Effector memory CD4-positive, alpha-beta T cell (primary cell): ENCODE results near the gene KCNMB2.

Experiments used
- DNase-seq, 3 donors: peaks; one replicate each; pipeline ENCODE4 v3.0.0-alpha.2; 2020
- H3K27ac ChIP-seq: 2 replicates; pipeline ENCODE4 v1.7.0; 2013; ENCODE audit warnings: mild to moderate bottlenecking, low read length, moderate library complexity; ENCODE audit not compliant: insufficient read depth, poor library complexity, severe bottlenecking
- H3K27me3 ChIP-seq: replicated peaks from 2 replicates; pipeline ENCODE4 v1.7.0; 2013; ENCODE audit warnings: mild to moderate bottlenecking, low read length; ENCODE audit not compliant: insufficient read depth, control insufficient read depth, poor library complexity, severe bottlenecking
- H3K36me3 ChIP-seq: 2 replicates; pipeline ENCODE4 v1.7.0; 2013; ENCODE audit warnings: mild to moderate bottlenecking, low read length, moderate library complexity; ENCODE audit not compliant: control insufficient read depth, insufficient read depth
- H3K4me1 ChIP-seq: 2 replicates; pipeline ENCODE4 v1.7.0; 2013; ENCODE audit warnings: low read length, mild to moderate bottlenecking; ENCODE audit not compliant: control insufficient read depth, insufficient read depth, poor library complexity, severe bottlenecking
- H3K4me3 ChIP-seq: 2 replicates; pipeline ENCODE4 v1.7.0; 2013; ENCODE audit warnings: low read length, low read depth, mild to moderate bottlenecking; ENCODE audit not compliant: insufficient read depth, poor library complexity, severe bottlenecking
- H3K9me3 ChIP-seq: 2 replicates; pipeline ENCODE4 v1.7.0; 2013; ENCODE audit warnings: mild to moderate bottlenecking, low read length, moderate library complexity; ENCODE audit not compliant: control insufficient read depth

The KCNMB2 gene

DNA sequence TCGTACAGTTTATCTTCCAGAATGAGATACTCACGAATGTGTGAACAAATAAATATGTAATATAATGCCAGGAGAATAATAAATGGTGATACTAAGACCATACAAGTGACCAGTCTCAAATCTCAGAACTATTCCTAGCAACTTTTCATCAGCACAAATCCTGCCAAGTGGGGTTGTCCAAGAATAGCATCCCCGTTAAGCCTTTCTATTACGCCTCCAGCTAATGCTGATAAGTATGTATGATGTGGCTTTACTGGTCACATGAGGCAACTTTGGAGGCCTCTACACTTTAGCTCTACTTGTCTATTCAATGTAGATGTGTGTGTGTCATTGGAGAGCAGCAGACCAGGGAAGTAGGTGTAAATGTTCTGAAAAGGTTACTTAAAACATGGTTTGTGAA, 129.5 kb downstream of the KCNMB2 start:
- Histone ChIP-seq H3K4me3 (no peak overlapping the region), H3K4me1 (no peaks in the 10 kb centered on the region), H3K27ac (no peak overlapping the region), H3K9me3 (no peaks in the 10 kb centered on the region), H3K27me3 (no peaks in the 10 kb centered on the region), H3K36me3 (no peaks in the 10 kb centered on the region)
- no peak for DNase-seq

DNA sequence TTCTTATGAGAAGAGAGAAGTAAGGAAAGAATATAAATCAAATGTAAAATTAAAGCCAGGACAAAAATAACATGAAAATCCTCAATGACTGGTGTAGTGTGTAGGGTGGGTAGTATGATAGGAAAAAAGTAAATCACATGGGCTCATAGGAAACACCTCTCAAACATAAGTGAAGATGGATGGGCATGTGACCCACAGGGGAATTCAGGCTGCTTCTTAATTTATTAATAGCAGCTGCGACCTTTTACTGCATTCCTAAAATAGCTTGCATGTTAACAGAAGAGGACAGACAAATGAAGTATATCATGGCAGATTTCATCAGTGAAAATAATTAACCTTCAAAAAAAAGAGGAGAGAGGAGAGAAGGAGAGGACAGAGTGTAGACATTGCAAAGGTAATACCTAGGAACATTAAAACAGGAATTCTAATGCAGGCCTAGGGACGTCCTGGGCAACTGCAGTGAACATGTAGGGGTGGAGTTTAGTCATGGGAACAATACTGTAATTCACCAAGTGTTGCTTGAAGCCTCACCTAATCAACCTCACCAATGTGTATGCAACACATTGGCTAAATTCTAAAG, 132.9 kb downstream of the KCNMB2 start:
- DNase-seq, result no peak
- H3K4me1 ChIP-seq, result no peaks in the 10 kb centered on the region
- H3K4me3 ChIP-seq, result no peak overlapping the region
- H3K9me3 ChIP-seq, result no peaks in the 10 kb centered on the region
- no peak overlapping the region for H3K27ac ChIP-seq
- H3K27me3 ChIP-seq, result no peaks in the 10 kb centered on the region
- H3K36me3 ChIP-seq, result no peaks in the 10 kb centered on the region

DNA sequence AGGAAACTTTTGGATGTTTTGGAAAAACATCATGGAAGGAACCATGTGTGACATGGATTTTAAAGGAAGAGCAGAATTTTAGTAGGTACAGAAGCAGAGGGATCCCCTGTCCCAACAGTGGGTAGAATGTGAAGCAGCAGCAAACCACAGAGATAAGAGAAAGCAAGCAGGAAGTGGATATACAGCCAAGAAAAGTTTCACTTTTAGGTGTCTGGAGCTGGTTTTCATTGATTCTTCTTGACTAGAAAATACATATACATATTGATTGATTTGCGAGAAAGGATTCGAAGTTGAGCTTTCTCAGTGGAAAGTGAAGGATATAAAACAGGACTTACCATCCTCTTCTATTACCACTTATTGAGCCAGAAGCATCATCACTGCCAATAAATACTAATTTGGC, 133.5 kb downstream of the KCNMB2 start:
- H3K36me3 ChIP-seq, result no peaks in the 10 kb centered on the region
- no peak for DNase-seq
- H3K9me3 ChIP-seq, result no peaks in the 10 kb centered on the region
- H3K4me3 ChIP-seq, result no peak overlapping the region
- no peaks in the 10 kb centered on the region for H3K4me1 ChIP-seq
- no peaks in the 10 kb centered on the region for H3K27me3 ChIP-seq
- no peak overlapping the region for H3K27ac ChIP-seq

DNA sequence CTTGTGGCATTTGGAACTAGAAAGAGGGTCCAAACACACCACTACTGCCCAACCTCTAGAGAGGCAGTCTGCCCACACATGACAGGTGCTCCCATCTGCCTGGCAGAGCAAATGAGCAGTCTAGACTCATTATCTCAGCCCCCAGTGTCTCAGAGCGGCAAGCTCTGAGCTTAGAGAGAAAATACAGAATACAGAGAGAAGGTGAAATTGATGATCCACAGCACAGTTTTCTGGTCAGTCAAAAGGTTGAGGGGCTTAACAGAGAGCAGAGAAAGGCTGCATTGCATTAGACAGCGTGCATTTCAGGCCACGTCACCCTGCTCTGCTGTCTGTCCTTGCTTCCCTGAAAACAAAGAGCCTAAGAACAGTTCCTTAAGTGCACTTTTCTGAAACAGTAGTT, 135.1 kb downstream of the KCNMB2 start:
- Histone ChIP-seq H3K4me3 (no peak overlapping the region), H3K4me1 (no peaks in the 10 kb centered on the region), H3K36me3 (no peaks in the 10 kb centered on the region), H3K27ac (no peak overlapping the region), H3K27me3 (no peaks in the 10 kb centered on the region), H3K9me3 (no peaks in the 10 kb centered on the region)
- no peak for DNase-seq

DNA sequence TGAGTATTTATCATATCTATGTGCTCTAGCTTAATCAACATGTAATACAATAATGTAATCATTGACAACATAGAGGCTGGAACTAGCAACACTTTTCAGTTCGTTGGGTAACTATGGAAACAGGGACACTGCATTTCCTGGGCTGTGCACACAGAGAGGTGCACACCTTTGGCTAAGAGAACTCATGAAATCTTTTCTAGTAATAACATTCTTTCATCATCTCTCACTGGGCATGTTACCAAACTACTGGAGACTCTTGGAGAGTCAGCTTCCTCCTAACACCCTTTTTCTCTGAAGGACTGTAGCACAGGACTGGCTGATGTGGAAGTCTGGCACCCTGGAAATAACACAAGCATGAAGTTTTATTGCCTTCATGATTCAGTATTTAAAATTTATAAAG, 135.6 kb downstream of the KCNMB2 start:
- H3K36me3 ChIP-seq, result no peaks in the 10 kb centered on the region
- H3K4me1 ChIP-seq, result no peaks in the 10 kb centered on the region
- no peak for DNase-seq
- no peak overlapping the region for H3K4me3 ChIP-seq
- no peaks in the 10 kb centered on the region for H3K27me3 ChIP-seq
- no peaks in the 10 kb centered on the region for H3K9me3 ChIP-seq
- no peak overlapping the region for H3K27ac ChIP-seq

DNA sequence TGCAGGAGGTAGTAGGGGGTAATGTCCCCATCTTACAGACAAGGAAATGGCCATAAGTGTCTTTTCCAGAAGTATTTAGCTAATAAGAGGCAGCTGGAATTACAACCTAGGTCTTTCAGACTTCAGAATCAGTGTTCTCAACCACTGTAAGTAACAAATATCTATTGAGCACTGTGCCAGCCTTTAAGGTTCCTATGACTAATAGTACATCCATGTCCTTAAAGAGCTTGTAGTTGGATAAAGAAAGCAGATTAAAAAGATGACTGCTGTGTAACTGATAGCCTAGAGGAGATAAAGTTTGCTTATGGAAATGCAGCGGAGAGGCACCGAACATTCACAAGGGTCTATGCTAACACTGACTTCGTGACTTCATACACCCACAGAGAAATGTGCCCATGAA, 136.0 kb downstream of the KCNMB2 start:
- DNase-seq, result no peak
- no peaks in the 10 kb centered on the region for H3K27me3 ChIP-seq
- H3K4me3 ChIP-seq, result no peak overlapping the region
- no peak overlapping the region for H3K27ac ChIP-seq
- H3K9me3 ChIP-seq, result no peaks in the 10 kb centered on the region
- H3K4me1 ChIP-seq, result no peaks in the 10 kb centered on the region
- H3K36me3 ChIP-seq, result no peaks in the 10 kb centered on the region

DNA sequence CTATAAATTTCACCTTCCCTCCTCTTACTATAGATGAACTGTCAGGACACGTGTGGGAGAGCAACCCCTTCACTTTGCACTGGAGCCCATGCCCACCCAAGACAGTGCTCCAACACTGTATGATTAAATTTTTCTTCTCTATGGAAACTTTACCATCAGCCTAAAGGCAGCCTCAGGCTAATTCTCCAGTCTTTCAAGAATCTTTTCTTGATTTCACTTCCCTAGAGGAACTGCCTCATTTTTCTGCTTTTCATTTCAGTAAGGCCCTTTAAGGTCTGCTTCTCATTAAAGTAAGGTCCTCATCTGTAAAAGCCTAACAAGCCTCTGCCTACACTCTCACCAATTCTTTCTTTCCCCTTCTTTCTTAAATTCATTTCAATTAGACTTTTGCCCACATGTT, 137.3 kb downstream of the KCNMB2 start:
- H3K4me1 ChIP-seq, result no peaks in the 10 kb centered on the region
- no peak overlapping the region for H3K27ac ChIP-seq
- H3K9me3 ChIP-seq, result no peaks in the 10 kb centered on the region
- H3K36me3 ChIP-seq, result no peaks in the 10 kb centered on the region
- H3K4me3 ChIP-seq, result no peak overlapping the region
- DNase-seq, result no peak
- H3K27me3 ChIP-seq, result no peaks in the 10 kb centered on the region

DNA sequence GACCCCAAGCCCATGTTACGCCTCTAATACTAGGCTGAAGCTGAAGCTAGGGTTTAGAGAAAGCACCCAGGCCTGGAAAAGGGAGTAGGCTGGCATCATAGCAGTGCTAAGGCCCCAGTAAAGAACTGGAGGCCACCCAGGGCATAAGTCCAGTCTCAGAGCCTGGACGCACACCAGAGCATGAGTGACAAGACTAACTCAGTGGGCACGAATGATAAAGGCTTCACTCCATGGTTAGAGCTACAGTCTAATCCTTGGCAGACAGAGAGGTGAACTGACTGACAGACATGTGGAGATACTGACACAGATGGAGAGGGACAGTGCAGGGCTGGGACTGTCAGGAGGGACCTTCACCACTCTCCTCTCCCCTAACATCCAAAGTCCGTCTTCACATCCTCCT, 139.8 kb downstream of the KCNMB2 start:
- Histone ChIP-seq H3K4me1 (no peaks in the 10 kb centered on the region), H3K36me3 (no peaks in the 10 kb centered on the region), H3K9me3 (no peaks in the 10 kb centered on the region), H3K27ac (no peak overlapping the region), H3K4me3 (no peak overlapping the region), H3K27me3 (no peaks in the 10 kb centered on the region)
- no peak for DNase-seq

DNA sequence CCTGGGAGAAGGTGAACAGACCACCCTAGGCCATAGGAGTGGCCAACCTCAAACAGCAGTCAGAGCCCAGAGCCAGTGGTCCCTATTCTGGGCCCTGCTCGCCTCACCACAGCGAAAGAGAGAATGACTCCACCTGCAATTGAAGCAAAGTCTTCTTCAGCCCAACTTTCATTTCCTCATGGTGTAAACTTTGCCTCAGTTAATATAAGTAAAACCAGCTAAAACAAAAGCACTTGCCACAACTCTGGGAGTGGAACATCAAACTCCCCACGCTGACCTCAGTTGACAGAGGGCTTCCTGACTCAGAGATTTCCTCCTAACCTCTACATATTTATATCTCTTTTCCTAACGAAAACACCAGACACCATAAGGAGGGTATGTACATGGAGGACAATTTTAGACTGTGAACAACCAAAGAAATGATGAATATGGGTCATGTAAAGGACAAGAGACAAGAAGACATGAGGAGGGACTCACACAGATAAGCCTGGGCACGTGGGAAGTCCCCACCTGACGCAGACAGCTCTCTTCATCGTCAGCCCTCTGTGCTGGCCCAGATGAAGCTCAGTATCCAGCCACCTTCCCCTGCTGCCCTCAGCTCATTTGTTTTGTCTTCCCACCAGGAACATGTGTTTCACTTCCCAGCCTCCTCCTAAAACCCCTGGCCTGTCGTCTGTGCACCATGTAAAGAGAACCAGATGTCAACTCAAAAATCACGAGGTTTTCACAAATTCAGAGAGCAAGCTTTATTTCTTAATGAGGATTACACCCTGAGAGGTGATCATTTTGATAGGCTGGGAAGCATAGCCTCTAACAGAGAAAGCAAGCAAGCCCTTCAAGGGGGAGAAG, 140.9 kb downstream of the KCNMB2 start:
- Histone ChIP-seq H3K36me3 (no peaks in the 10 kb centered on the region), H3K9me3 (no peaks in the 10 kb centered on the region), H3K4me3 (no peak overlapping the region), H3K27me3 (no peaks in the 10 kb centered on the region), H3K4me1 (no peaks in the 10 kb centered on the region), H3K27ac (no peak overlapping the region)
- no peak for DNase-seq

DNA sequence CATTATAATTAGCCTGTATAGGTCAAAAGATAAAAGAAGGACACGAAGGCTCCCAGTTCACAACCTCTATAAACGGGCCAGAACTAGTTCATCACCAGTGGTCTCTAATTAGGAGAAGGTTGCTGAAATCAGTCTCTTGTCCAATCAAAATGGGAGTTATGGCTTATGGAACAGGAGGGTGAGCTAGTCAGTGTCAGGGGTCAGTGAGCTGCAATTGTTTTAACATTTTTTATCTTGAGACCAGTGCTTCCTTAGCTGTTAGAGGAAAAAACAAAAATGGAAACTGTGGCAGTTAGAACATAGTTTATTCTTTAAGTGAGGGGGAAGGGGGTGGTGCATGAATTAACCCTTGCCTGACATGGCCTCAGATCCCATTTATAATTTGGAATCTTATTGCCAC, 141.7 kb downstream of the KCNMB2 start:
- no peaks in the 10 kb centered on the region for H3K4me1 ChIP-seq
- H3K36me3 ChIP-seq, result no peaks in the 10 kb centered on the region
- H3K27me3 ChIP-seq, result no peaks in the 10 kb centered on the region
- H3K9me3 ChIP-seq, result no peaks in the 10 kb centered on the region
- no peak overlapping the region for H3K27ac ChIP-seq
- H3K4me3 ChIP-seq, result no peak overlapping the region
- no peak for DNase-seq
